ENCODE results near the gene PFDN6.

DNA sequence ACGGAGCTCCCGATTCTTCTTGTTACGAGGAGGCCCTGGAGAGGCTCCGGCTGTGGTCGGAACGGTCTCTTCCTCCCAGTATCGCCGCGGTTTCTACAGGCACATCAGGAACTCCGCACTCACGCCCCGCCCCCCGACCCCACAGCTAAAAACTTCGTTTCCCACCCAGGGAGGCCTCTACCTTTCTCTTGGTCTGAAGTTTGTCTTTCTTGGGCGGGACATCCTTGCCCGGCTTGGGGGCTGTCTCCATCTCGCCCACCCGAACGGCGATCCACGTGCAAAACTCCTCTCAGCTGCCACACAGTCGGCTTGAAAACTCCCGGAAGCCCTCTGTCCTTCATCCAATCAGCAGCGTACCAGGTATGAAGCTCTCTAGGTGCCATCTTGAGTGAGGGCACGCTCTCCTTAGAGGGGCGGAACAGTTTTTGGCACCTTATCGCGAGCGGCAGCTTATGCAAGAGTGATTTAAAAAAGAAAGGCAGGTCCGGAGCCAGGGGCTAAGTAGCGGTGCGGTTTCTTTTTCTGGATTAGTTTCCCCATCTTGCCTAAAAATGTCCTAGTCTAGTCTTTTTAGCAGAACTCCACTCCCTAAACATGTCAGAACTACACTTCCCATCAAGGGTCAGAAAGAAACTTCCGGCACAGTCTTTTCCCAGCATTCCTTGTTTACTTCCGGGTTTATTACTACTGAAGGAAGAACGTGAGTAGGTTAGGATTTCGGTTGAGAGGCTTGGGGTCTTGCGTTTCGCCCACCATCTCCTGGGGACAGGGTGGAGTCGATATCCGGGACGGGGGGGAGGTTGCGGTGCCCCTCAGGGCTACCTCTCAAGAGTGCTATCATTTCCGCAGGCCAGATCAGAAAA is at the start of gene PFDN6, which contains the start of gene WDR46:
- TF ChIP-seq, protein P1, sequence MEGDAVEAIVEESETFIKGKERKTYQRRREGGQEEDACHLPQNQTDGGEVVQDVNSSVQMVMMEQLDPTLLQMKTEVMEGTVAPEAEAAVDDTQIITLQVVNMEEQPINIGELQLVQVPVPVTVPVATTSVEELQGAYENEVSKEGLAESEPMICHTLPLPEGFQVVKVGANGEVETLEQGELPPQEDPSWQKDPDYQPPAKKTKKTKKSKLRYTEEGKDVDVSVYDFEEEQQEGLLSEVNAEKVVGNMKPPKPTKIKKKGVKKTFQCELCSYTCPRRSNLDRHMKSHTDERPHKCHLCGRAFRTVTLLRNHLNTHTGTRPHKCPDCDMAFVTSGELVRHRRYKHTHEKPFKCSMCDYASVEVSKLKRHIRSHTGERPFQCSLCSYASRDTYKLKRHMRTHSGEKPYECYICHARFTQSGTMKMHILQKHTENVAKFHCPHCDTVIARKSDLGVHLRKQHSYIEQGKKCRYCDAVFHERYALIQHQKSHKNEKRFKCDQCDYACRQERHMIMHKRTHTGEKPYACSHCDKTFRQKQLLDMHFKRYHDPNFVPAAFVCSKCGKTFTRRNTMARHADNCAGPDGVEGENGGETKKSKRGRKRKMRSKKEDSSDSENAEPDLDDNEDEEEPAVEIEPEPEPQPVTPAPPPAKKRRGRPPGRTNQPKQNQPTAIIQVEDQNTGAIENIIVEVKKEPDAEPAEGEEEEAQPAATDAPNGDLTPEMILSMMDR (conservative IDR thresholded peaks at IDR 0.05 in 1 of 2, IDR thresholded peaks at IDR 0.05 in 1 of 2; ENCODE audit: extremely low read depth in 1 of 2, insufficient read depth in 1 of 2, low read depth in 1 of 2, low read length in 2 of 2): no peak
- TF ChIP-seq EZH2 (IDR thresholded peaks at IDR 0.05; ENCODE audit: borderline replicate concordance, low read length): no peak
